ENCODE data around the gene FARSB. TPM values are rescaled to one million over a fixed set of nuclear protein-coding genes. Genes with fewer than 3 reads are reported as not detected.
A peak's percentile ranks its signal among the peaks of the same experiment; 100 is the strongest.

Gene FARSB
- total RNA-seq, 3 donors from 2014 or later: 67.3 to 73.2 (median 72.1) TPM

DNA sequence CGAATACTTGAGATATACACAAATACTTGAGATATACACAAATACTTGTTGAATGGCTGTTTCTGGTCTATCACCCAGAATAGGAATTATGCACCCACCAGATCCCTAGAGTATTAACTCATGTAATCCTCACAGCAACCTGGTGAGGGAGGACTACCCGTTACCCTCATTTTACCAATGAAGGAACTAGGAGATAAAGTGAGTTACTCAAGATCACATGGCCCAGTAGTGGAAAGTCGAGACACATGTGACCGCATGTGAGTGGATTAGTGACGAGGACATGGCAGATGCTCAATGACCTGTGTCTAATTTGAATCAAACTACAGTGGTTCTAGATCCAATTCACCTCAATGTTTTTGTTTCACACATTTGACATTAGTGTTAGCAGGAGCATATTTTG lies 18.0 kb upstream of the FARSB start:
- Mint-ChIP-seq H3K4me3 (no peak overlapping the region), H3K9me3 (no peaks in the 10 kb centered on the region), H3K27me3 (ENCODE audit: low read depth) (peaks cover 58% of the 10 kb centered on the region), H3K4me1 (ENCODE audit: low read depth) (peaks cover 7% of the 10 kb centered on the region), H3K36me3 (ENCODE audit: insufficient read depth) (no peaks in the 10 kb centered on the region)
- DNase-seq (no peak), ATAC-seq (no peak)

DNA sequence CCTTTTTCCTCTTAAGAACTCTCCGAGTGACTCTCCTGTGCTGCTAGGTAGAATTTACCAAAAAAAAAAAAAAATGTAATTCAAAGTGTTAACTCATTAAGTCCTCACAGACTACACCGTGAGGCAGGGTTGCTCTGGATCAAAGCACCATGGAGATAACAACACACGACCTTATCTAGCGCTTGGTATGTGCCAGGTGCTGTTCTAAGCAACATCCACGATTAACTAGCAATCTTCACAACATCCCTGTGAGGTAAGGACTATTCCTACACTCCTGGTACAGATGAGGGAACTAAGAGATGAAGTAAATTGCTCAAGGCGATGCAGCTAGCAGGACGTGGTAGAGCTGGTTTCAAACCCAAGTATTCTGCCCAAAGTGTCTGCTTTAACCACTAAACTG lies 17.4 kb upstream of the FARSB start:
- ATAC-seq (no peak), DNase-seq (no peak)
- Mint-ChIP-seq H3K36me3 (ENCODE audit: insufficient read depth) (no peaks in the 10 kb centered on the region), H3K9me3 (no peaks in the 10 kb centered on the region), H3K4me1 (ENCODE audit: low read depth) (peaks cover 7% of the 10 kb centered on the region), H3K27me3 (ENCODE audit: low read depth) (peaks cover 53% of the 10 kb centered on the region), H3K4me3 (no peak overlapping the region)

DNA sequence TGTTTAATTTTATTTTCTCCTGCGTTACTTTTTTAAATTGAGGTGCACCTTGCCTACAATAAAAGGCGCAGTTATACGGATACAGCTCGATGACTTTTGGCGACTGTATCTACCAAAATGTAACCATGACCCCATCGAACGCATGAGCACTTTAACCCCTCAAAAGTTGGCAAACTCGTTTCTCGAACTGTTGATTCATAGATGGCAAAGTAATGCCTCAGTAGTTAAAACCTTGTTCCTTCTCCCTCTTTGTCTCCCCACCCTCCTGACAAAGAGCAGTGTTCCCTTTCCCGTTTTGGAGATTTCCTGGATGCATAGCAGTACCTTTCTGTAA lies 16.1 kb upstream of the FARSB start:
- no peaks in the 10 kb centered on the region for H3K36me3 Mint-ChIP-seq (ENCODE audit: insufficient read depth)
- H3K9me3 Mint-ChIP-seq: no peaks in the 10 kb centered on the region
- H3K4me1 Mint-ChIP-seq (ENCODE audit: low read depth): peaks cover 7% of the 10 kb centered on the region
- peak overlapping the region; percentile 45 for H3K4me3 Mint-ChIP-seq
- DNase-seq (no peak), ATAC-seq (no peak)
- peaks cover 45% of the 10 kb centered on the region for H3K27me3 Mint-ChIP-seq (ENCODE audit: low read depth)

DNA sequence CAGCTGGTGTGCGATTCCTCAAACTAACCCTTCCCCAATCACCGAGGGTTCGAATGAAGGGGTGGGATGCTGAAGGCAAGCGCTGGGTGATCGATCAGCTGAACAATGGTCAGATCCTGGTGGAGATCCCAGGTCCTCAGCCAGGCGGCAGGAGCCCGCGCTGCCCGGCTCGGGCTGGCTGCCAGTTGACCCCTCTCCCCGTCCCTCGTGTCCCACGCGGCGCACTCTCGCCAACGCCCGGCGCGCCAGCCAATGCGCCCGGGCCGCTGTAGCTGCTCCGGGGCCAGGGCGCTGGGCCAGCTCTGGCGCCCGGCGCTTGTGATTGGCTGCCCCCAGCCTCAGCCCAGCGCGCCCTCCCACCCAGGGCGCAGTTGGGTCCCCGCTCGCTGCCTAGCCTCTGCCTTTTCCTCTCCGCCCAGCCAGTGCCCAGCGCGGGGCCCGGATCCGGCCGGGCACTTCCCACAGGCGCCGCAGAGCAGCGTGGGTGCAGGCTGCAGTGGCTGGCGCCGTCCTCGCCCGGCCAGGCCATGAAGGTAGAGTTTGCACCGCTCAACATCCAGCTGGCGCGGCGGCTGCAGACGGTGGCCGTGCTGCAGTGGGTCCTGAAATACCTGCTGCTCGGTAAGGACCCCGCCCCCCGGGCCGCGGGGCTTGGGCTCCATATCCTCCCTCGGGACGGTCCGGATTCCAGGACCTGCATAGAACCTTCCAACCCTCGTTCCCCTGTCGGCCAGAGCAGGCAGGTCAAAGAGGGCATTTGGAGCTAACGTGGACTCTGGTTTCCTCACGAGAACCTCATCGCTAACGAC lies 15.6 kb upstream of the FARSB start, which contains the start of gene MOGAT1:
Gene MOGAT1, plus strand, starts transcription at position 400 of the 809 bp plus-strand sequence. Its CDS starts 128 bp downstream, at position 528.
- Mint-ChIP-seq H3K4me1 (ENCODE audit: low read depth) (peaks cover 7% of the 10 kb centered on the region), H3K36me3 (ENCODE audit: insufficient read depth) (no peaks in the 10 kb centered on the region), H3K4me3 (peak within 1 kb of the TSS; percentile 45), H3K27me3 (ENCODE audit: low read depth) (peaks cover 46% of the 10 kb centered on the region), H3K9me3 (no peaks in the 10 kb centered on the region)
- DNase-seq: no peak
- peak; percentile 67 to 70 for ATAC-seq

DNA sequence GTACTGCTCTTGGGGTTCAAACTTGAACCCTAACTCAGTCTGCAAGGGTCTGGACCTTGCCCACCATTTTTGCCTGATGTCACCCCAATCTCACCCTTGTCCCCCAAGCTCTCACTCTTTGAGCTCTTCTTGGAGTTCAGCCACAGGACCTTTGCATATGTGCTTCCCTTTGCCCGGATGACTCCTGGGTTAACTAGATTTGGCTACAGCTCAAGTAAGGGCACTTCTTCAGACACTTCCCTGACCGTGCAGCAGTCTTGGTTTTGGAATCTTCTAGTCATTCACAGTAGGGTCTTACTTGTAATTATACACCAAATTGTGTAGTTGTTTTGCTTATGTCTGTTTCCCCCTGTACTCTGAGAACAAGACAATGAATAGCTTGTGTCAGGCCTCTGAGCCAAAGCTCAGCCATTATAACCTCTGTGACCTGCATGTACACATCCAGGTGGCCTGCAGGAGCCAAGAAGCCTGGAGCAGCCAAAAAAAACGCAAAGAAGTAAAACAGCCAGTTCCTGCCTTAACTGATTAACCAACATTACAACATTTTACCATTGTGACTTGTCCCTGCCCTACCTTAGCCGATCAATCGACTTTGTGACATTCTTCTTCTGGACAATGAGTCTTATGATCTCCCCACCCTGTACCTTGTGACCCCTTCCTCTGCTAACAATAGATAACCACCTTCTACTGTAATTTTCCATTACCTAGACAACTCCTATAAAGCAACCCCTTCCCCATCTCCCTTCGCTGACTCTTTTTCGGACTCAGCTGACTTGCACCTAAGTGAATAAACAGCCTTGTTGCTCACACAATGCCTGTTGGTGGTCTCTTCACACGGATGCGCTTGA lies 14.5 kb upstream of the FARSB start:
- ATAC-seq (no peak), DNase-seq (no peak)
- Mint-ChIP-seq H3K9me3 (no peaks in the 10 kb centered on the region), H3K27me3 (ENCODE audit: low read depth) (peaks cover 43% of the 10 kb centered on the region), H3K4me3 (no peak overlapping the region), H3K4me1 (ENCODE audit: low read depth) (peaks cover 7% of the 10 kb centered on the region), H3K36me3 (ENCODE audit: insufficient read depth) (no peaks in the 10 kb centered on the region)

DNA sequence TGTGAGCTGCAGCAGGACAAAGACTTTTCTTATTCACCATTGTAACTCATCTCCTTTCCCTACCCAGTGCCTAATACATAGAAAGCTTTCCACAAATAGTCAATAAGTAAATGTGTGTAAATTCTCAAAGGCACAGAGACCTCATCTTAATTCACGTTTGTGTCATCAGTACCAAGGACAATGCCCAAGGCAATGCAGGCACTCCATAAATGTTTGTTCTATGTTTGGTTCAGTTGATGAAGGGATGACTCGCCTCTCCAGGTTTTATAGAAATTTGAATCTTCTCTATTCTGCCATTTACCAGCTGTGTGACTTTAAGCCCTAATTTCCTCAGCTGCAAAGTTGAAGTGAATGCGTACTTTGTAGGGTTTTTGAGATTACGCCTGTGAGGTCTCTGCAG lies 13.5 kb upstream of the FARSB start:
- no peaks in the 10 kb centered on the region for H3K9me3 Mint-ChIP-seq
- ATAC-seq (no peak), DNase-seq (no peak)
- H3K36me3 Mint-ChIP-seq (ENCODE audit: insufficient read depth): no peaks in the 10 kb centered on the region
- peaks cover 40% of the 10 kb centered on the region for H3K27me3 Mint-ChIP-seq (ENCODE audit: low read depth)
- peaks cover 7% of the 10 kb centered on the region for H3K4me1 Mint-ChIP-seq (ENCODE audit: low read depth)
- no peak overlapping the region for H3K4me3 Mint-ChIP-seq

DNA sequence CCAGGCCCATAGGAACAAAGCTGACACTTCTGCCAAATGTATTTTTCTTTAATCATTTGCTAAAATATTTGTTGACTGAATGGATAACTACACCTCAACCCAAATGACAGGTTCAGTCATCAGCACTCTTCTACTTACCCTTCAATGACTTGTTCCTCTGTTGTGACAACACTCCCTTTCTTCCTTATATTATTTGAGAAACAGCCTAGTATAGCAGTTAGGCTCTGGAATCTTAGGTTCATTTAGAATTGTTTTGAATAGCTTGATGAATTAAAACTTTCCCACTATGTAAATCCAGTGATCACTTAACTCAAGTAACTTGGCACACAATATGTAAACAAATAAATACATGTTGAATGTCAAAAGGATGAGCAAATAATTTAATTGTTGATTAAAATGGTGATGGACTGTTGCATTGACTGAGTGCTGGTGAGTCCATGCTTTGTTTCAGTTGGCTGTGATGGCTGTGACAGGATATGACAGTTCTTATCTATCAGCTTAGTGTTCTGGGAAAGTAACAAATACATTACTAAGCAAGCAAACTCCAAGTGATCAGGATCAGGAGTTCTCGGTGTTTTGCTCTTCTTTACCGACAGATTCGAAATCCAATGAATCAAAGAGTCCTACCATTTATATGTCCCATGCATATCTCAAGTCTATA lies 12.7 kb upstream of the FARSB start:
- H3K27me3 Mint-ChIP-seq (ENCODE audit: low read depth): peaks cover 35% of the 10 kb centered on the region

DNA sequence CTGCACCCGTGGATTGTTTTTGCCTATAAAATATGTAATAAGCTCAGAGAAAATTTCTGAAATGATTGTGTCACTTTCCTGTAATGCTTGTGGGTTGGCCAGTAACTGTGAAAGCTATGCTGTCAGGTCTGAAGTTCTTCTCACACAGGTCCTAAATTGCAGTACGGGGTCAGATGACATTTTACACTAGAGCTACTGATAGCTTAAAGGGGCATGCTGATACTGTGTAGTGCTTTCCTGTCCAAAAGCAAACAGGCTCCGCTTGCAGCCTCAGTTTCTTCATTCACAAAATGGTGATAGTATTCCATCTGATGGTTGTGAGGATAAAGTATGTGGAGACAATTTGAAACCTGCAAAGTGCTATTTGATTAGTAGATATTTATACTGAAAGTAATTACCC lies 7.6 kb upstream of the FARSB start:
- H3K27me3 Mint-ChIP-seq (ENCODE audit: low read depth): peaks cover 1% of the 10 kb centered on the region
- H3K36me3 Mint-ChIP-seq (ENCODE audit: insufficient read depth): no peaks in the 10 kb centered on the region

More for the DNA sequence above, 12.7 kb upstream of the FARSB start:
- no peak for DNase-seq
- Mint-ChIP-seq H3K4me1 (ENCODE audit: low read depth) (peaks cover 7% of the 10 kb centered on the region), H3K4me3 (no peak overlapping the region), H3K9me3 (no peaks in the 10 kb centered on the region), H3K36me3 (ENCODE audit: insufficient read depth) (no peaks in the 10 kb centered on the region)
- ATAC-seq: no peak

DNA sequence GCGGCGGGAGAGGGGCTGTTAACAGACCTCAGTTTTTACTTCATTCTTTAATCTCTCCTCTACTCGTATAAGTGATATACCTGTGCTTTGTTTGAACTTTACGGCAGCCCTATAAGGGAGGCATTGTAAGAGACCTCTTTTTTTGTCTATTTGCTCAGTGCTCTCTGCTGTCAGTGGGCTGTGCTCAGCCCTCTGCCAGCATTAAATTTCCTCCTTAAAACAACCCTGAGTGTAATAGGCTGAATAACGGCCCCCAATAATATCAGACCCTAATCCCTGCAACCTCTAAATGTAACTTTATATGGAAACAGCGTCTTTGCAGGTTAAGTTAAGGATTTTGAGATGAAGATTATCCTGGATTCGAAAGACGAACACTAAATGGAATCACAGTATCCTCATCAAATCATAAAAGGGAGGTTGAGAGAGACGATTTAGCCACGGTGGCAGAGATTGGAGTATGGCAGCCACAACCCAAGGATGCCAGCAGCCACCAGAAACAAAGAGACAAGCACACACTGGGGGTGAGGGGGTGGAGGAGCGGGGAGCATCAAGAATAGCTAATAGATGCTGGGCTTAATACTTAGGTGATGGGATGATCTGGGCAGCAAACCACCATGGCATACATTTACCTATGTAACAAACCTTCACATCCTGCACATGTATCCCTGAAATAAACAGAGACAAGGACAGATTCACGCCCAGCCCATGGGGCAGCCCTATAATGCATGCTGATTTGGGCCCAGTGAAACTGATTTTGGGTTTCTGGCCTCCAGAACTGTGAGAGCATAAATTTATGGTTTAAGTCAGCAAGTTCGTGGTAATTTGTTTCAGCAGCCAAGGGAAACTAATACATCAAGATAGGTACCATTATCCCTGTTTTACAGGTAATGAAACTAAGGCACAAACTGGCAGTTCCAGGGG lies 894 bp upstream of the FARSB start:
- H3K4me3 Mint-ChIP-seq: peak overlapping the region; percentile 97
- no peaks in the 10 kb centered on the region for H3K27me3 Mint-ChIP-seq (ENCODE audit: low read depth)
- DNase-seq: no peak
- H3K9me3 Mint-ChIP-seq: no peaks in the 10 kb centered on the region
- H3K36me3 Mint-ChIP-seq (ENCODE audit: insufficient read depth): peaks cover 10% of the 10 kb centered on the region
- peak; percentile 9 to 12 for ATAC-seq
- H3K4me1 Mint-ChIP-seq (ENCODE audit: low read depth): peaks cover 38% of the 10 kb centered on the region

More for the DNA sequence above, 7.6 kb upstream of the FARSB start:
- ATAC-seq (no peak), DNase-seq (no peak)
- Mint-ChIP-seq H3K9me3 (no peaks in the 10 kb centered on the region), H3K4me3 (no peak overlapping the region), H3K4me1 (ENCODE audit: low read depth) (no peaks in the 10 kb centered on the region)

DNA sequence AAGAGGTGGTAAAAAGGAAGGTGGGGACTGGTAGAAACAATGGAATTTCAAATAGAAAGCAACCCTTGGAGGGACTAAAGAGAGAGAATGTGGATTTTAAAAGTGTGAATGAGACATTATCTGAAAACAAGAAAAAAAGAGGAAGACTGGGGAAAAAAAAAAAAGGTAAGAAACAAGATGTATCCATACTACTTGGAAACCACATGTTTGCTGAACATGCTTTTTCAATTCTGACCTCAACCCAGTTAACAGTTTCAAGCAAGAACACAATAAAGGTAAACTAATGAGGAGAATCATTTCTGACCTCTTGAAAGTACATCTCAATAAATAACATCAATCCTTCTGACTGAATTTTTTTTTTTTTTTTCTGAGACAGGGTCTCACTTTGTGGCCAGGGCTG lies 2.6 kb downstream of the FARSB start:
- DNase-seq: no peak
- Mint-ChIP-seq H3K4me1 (ENCODE audit: low read depth) (peaks cover 56% of the 10 kb centered on the region), H3K9me3 (no peaks in the 10 kb centered on the region), H3K27me3 (ENCODE audit: low read depth) (no peaks in the 10 kb centered on the region), H3K4me3 (peak overlapping the region; percentile 97), H3K36me3 (ENCODE audit: insufficient read depth) (peaks cover 28% of the 10 kb centered on the region)
- no peak for ATAC-seq

DNA sequence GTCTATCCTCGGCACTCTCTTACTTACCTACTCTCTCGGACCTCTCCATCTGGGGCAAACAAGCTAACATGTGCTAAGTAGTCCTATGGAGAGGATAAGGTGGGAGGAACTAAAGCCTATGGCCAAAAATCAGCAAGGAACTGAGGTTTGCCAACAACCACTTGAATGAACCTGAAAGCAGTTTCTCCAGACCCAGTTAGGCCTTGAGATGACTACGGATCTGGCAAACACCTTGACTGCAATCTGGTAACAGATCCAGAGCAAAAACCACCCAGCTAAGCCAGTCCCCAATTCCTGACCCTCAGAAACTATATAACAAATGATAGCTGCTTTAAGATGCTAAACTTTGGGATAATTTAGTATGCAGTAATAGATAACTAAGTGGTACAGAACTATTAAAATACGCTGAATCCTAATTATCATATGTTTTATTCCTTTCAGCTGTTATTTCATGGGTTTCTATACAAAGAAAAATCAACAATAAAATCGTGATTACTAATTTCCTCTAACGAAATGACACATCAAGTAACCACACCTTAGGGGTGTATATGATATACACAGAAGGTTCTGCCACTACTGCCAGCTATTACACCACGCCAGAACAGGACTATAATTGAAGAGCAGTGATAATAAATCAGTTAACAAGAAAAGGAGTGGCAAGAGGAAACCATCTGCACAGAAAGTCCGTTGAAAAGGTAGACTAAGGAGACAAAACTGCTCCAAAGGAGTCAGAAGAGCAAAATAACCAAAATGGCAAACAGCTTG lies 3.2 kb downstream of the FARSB start:
- no peaks in the 10 kb centered on the region for H3K9me3 Mint-ChIP-seq
- peaks cover 32% of the 10 kb centered on the region for H3K36me3 Mint-ChIP-seq (ENCODE audit: insufficient read depth)
- ATAC-seq: peak in 1 of 2 donors; percentile 10
- peak overlapping the region; percentile 97 for H3K4me3 Mint-ChIP-seq
- DNase-seq: no peak
- H3K27me3 Mint-ChIP-seq (ENCODE audit: low read depth): no peaks in the 10 kb centered on the region
- H3K4me1 Mint-ChIP-seq (ENCODE audit: low read depth): peaks cover 56% of the 10 kb centered on the region

DNA sequence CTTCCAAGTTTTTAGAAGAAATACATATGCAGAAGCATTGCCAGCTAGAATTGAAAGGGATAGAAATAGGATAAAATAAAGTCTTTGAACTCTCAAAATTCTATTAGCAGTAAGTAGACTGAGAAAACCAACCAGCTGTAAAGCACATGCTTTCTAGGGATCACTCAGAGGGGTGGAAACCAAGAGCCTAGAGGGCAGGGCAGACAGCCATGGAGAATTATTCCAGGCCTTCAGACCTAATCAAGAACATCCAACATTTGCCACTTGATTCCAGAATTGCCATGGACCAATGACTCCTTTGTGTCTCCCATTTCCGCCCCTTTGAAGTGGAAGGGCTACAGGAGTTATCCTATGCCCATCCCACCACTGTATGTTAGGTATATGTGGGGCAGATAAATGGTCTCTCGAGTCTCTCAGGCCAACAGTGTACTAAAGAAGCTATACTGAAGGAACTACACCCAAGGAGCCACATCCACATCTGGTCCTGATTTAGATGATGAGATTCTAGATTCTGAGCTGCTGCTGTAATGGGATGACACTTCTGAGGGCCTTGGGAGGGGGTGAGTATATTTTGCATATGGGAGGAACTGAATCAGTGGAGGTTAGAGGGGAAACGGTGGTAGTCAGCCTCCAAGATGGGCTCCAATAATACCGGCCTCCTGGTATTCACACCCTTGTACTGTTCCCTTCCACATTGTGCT lies 4.0 kb downstream of the FARSB start:
- Mint-ChIP-seq H3K4me3 (no peak overlapping the region), H3K27me3 (ENCODE audit: low read depth) (no peaks in the 10 kb centered on the region), H3K4me1 (ENCODE audit: low read depth) (peaks cover 53% of the 10 kb centered on the region), H3K9me3 (no peaks in the 10 kb centered on the region), H3K36me3 (ENCODE audit: insufficient read depth) (peaks cover 32% of the 10 kb centered on the region)
- ATAC-seq (no peak), DNase-seq (no peak)
